ENCODE measurements around the gene BEND5.

BEND5 gene

GRCh38 chr1:48725341-48726046 is 51.2 kb downstream of the BEND5 start:
- H3K27ac ChIP-seq (ENCODE audit: low read depth, low read length): no peak overlapping the region
- no peaks in the 10 kb centered on the region for H3K36me3 ChIP-seq (ENCODE audit: insufficient read depth, low read length)
- H3K27me3 ChIP-seq (ENCODE audit: insufficient read depth, low read length): no peaks in the 10 kb centered on the region
- H3K79me2 ChIP-seq (ENCODE audit: control insufficient read depth, insufficient read depth, low read length, unreplicated experiment): no peaks in the 10 kb centered on the region
- H2AFZ ChIP-seq (ENCODE audit: low read length, unreplicated experiment): no peak overlapping the region
- no peaks in the 10 kb centered on the region for H3K4me1 ChIP-seq (ENCODE audit: control insufficient read depth, insufficient read depth, low read length, unreplicated experiment)
- H3K4me3 ChIP-seq (ENCODE audit: low read depth, low read length): no peak overlapping the region

GRCh38 chr1:48720929-48721328 is 55.8 kb downstream of the BEND5 start:
- Histone ChIP-seq H3K79me2 (ENCODE audit: control insufficient read depth, insufficient read depth, low read length, unreplicated experiment) (no peaks in the 10 kb centered on the region), H3K36me3 (ENCODE audit: insufficient read depth, low read length) (no peaks in the 10 kb centered on the region), H3K27me3 (ENCODE audit: insufficient read depth, low read length) (no peaks in the 10 kb centered on the region), H3K4me1 (ENCODE audit: control insufficient read depth, insufficient read depth, low read length, unreplicated experiment) (no peaks in the 10 kb centered on the region), H3K27ac (ENCODE audit: low read depth, low read length) (no peak overlapping the region), H2AFZ (ENCODE audit: low read length, unreplicated experiment) (no peak overlapping the region), H3K4me3 (ENCODE audit: low read depth, low read length) (no peak overlapping the region)

- no peak overlapping the region for H2AFZ ChIP-seq (ENCODE audit: low read length, unreplicated experiment)
- no peaks in the 10 kb centered on the region for H3K79me2 ChIP-seq (ENCODE audit: control insufficient read depth, insufficient read depth, low read length, unreplicated experiment)
- no peaks in the 10 kb centered on the region for H3K27me3 ChIP-seq (ENCODE audit: insufficient read depth, low read length)
- H3K36me3 ChIP-seq (ENCODE audit: insufficient read depth, low read length): no peaks in the 10 kb centered on the region
- no peaks in the 10 kb centered on the region for H3K4me1 ChIP-seq (ENCODE audit: control insufficient read depth, insufficient read depth, low read length, unreplicated experiment)
- no peak overlapping the region for H3K4me3 ChIP-seq (ENCODE audit: low read depth, low read length)
- H3K27ac ChIP-seq (ENCODE audit: low read depth, low read length): no peak overlapping the region
Measured at GRCh38 chr1:48718705-48719104, 58.0 kb downstream of the BEND5 start.

GRCh38 chr1:48718116-48718630 is 58.5 kb downstream of the BEND5 start:
- no peaks in the 10 kb centered on the region for H3K4me1 ChIP-seq (ENCODE audit: control insufficient read depth, insufficient read depth, low read length, unreplicated experiment)
- H2AFZ ChIP-seq (ENCODE audit: low read length, unreplicated experiment): no peak overlapping the region
- no peak overlapping the region for H3K27ac ChIP-seq (ENCODE audit: low read depth, low read length)
- H3K27me3 ChIP-seq (ENCODE audit: insufficient read depth, low read length): no peaks in the 10 kb centered on the region
- H3K79me2 ChIP-seq (ENCODE audit: control insufficient read depth, insufficient read depth, low read length, unreplicated experiment): no peaks in the 10 kb centered on the region
- no peak overlapping the region for H3K4me3 ChIP-seq (ENCODE audit: low read depth, low read length)
- H3K36me3 ChIP-seq (ENCODE audit: insufficient read depth, low read length): no peaks in the 10 kb centered on the region

- H3K79me2 ChIP-seq (ENCODE audit: control insufficient read depth, insufficient read depth, low read length, unreplicated experiment): no peaks in the 10 kb centered on the region
- no peaks in the 10 kb centered on the region for H3K4me1 ChIP-seq (ENCODE audit: control insufficient read depth, insufficient read depth, low read length, unreplicated experiment)
- no peak overlapping the region for H2AFZ ChIP-seq (ENCODE audit: low read length, unreplicated experiment)
- H3K36me3 ChIP-seq (ENCODE audit: insufficient read depth, low read length): no peaks in the 10 kb centered on the region
- no peak overlapping the region for H3K27ac ChIP-seq (ENCODE audit: low read depth, low read length)
- H3K27me3 ChIP-seq (ENCODE audit: insufficient read depth, low read length): no peaks in the 10 kb centered on the region
- no peak overlapping the region for H3K4me3 ChIP-seq (ENCODE audit: low read depth, low read length)
Measured at GRCh38 chr1:48717082-48717481, 59.6 kb downstream of the BEND5 start.

GRCh38 chr1:48715921-48716320 is 60.8 kb downstream of the BEND5 start:
- no peaks in the 10 kb centered on the region for H3K79me2 ChIP-seq (ENCODE audit: control insufficient read depth, insufficient read depth, low read length, unreplicated experiment)
- H3K27me3 ChIP-seq (ENCODE audit: insufficient read depth, low read length): no peaks in the 10 kb centered on the region
- H3K4me1 ChIP-seq (ENCODE audit: control insufficient read depth, insufficient read depth, low read length, unreplicated experiment): no peaks in the 10 kb centered on the region
- H2AFZ ChIP-seq (ENCODE audit: low read length, unreplicated experiment): no peak overlapping the region
- no peak overlapping the region for H3K4me3 ChIP-seq (ENCODE audit: low read depth, low read length)
- no peak overlapping the region for H3K27ac ChIP-seq (ENCODE audit: low read depth, low read length)
- no peaks in the 10 kb centered on the region for H3K36me3 ChIP-seq (ENCODE audit: insufficient read depth, low read length)

- H3K36me3 ChIP-seq (ENCODE audit: insufficient read depth, low read length): no peaks in the 10 kb centered on the region
- H3K79me2 ChIP-seq (ENCODE audit: control insufficient read depth, insufficient read depth, low read length, unreplicated experiment): no peaks in the 10 kb centered on the region
- H3K27ac ChIP-seq (ENCODE audit: low read depth, low read length): no peak overlapping the region
- no peaks in the 10 kb centered on the region for H3K27me3 ChIP-seq (ENCODE audit: insufficient read depth, low read length)
- H2AFZ ChIP-seq (ENCODE audit: low read length, unreplicated experiment): no peak overlapping the region
- no peaks in the 10 kb centered on the region for H3K4me1 ChIP-seq (ENCODE audit: control insufficient read depth, insufficient read depth, low read length, unreplicated experiment)
- no peak overlapping the region for H3K4me3 ChIP-seq (ENCODE audit: low read depth, low read length)
Measured at GRCh38 chr1:48710915-48711314, 65.8 kb downstream of the BEND5 start.

GRCh38 chr1:48710318-48710717 is 66.4 kb downstream of the BEND5 start:
- no peak overlapping the region for H2AFZ ChIP-seq (ENCODE audit: low read length, unreplicated experiment)
- H3K79me2 ChIP-seq (ENCODE audit: control insufficient read depth, insufficient read depth, low read length, unreplicated experiment): no peaks in the 10 kb centered on the region
- peaks cover 1% of the 10 kb centered on the region; the same call in 1 of the 2 replicates for H3K27me3 ChIP-seq (ENCODE audit: insufficient read depth, low read length)
- H3K4me3 ChIP-seq (ENCODE audit: low read depth, low read length): no peak overlapping the region
- no peaks in the 10 kb centered on the region for H3K36me3 ChIP-seq (ENCODE audit: insufficient read depth, low read length)
- no peaks in the 10 kb centered on the region for H3K4me1 ChIP-seq (ENCODE audit: control insufficient read depth, insufficient read depth, low read length, unreplicated experiment)
- H3K27ac ChIP-seq (ENCODE audit: low read depth, low read length): no peak overlapping the region

GRCh38 chr1:48704736-48705135 is 72.0 kb downstream of the BEND5 start:
- H3K4me3 ChIP-seq (ENCODE audit: low read depth, low read length): no peak overlapping the region
- H3K36me3 ChIP-seq (ENCODE audit: insufficient read depth, low read length): no peaks in the 10 kb centered on the region
- no peak overlapping the region for H3K27ac ChIP-seq (ENCODE audit: low read depth, low read length)
- no peaks in the 10 kb centered on the region for H3K4me1 ChIP-seq (ENCODE audit: control insufficient read depth, insufficient read depth, low read length, unreplicated experiment)
- peaks cover 3% of the 10 kb centered on the region; the same call in 1 of the 2 replicates for H3K27me3 ChIP-seq (ENCODE audit: insufficient read depth, low read length)
- no peak overlapping the region for H2AFZ ChIP-seq (ENCODE audit: low read length, unreplicated experiment)
- no peaks in the 10 kb centered on the region for H3K79me2 ChIP-seq (ENCODE audit: control insufficient read depth, insufficient read depth, low read length, unreplicated experiment)

- H3K27ac ChIP-seq (ENCODE audit: low read depth, low read length): no peak overlapping the region
- H3K4me3 ChIP-seq (ENCODE audit: low read depth, low read length): no peak overlapping the region
- no peak overlapping the region for H2AFZ ChIP-seq (ENCODE audit: low read length, unreplicated experiment)
- no peaks in the 10 kb centered on the region for H3K4me1 ChIP-seq (ENCODE audit: control insufficient read depth, insufficient read depth, low read length, unreplicated experiment)
- no peaks in the 10 kb centered on the region for H3K79me2 ChIP-seq (ENCODE audit: control insufficient read depth, insufficient read depth, low read length, unreplicated experiment)
- no peaks in the 10 kb centered on the region for H3K36me3 ChIP-seq (ENCODE audit: insufficient read depth, low read length)
- peaks cover 3% of the 10 kb centered on the region; the same call in 1 of the 2 replicates for H3K27me3 ChIP-seq (ENCODE audit: insufficient read depth, low read length)
Measured at GRCh38 chr1:48701445-48701844, 75.2 kb downstream of the BEND5 start.

GRCh38 chr1:48697066-48697707 is 79.5 kb downstream of the BEND5 start:
- no peaks in the 10 kb centered on the region for H3K36me3 ChIP-seq (ENCODE audit: insufficient read depth, low read length)

More at GRCh38 chr1:48697066-48697707, 79.5 kb downstream of the BEND5 start:
- H2AFZ ChIP-seq (ENCODE audit: low read length, unreplicated experiment): no peak overlapping the region
- H3K27ac ChIP-seq (ENCODE audit: low read depth, low read length): no peak overlapping the region
- no peak overlapping the region for H3K4me3 ChIP-seq (ENCODE audit: low read depth, low read length)
- no peaks in the 10 kb centered on the region for H3K27me3 ChIP-seq (ENCODE audit: insufficient read depth, low read length)
- H3K79me2 ChIP-seq (ENCODE audit: control insufficient read depth, insufficient read depth, low read length, unreplicated experiment): no peaks in the 10 kb centered on the region
- H3K4me1 ChIP-seq (ENCODE audit: control insufficient read depth, insufficient read depth, low read length, unreplicated experiment): no peaks in the 10 kb centered on the region
